Subcutaneous abdominal adipose tissue (tissue), 5 donors: Measurements from ENCODE around the gene MBLAC1.

ENCODE experiments used
- H3K27ac ChIP-seq: one replicate; pipeline ENCODE4 v1.7.0; 2013; ENCODE audit warnings: low read depth, mild to moderate bottlenecking, inconsistent platforms, low read length, moderate library complexity
- H3K27me3 ChIP-seq, 5 donors: one replicate each; pipeline ENCODE4 v1.7.0; 2013; ENCODE audit warnings: low read length in 5 of 5, inconsistent platforms in 1 of 5; ENCODE audit not compliant: control insufficient read depth in 5 of 5, insufficient read depth in 4 of 5
- H3K36me3 ChIP-seq, 5 donors: one replicate each; pipeline ENCODE4 v1.7.0; 2013; ENCODE audit warnings: low read length in 5 of 5; ENCODE audit not compliant: control insufficient read depth in 5 of 5, insufficient read depth in 5 of 5
- H3K4me1 ChIP-seq, 5 donors: one replicate each; pipeline ENCODE4 v1.7.0; 2013; ENCODE audit warnings: low read length in 5 of 5, mild to moderate bottlenecking in 3 of 5, moderate library complexity in 1 of 5; ENCODE audit not compliant: control insufficient read depth in 5 of 5, insufficient read depth in 5 of 5
- H3K4me3 ChIP-seq, 5 donors: one replicate each; pipeline ENCODE4 v1.7.0; 2013; ENCODE audit warnings: low read length in 5 of 5, low read depth in 1 of 5
- H3K9ac ChIP-seq, 5 donors: one replicate each; pipeline ENCODE4 v1.7.0; 2013; ENCODE audit warnings: low read length in 5 of 5, mild to moderate bottlenecking in 4 of 5, moderate library complexity in 3 of 5
- H3K9me3 ChIP-seq, 5 donors: one replicate each; pipeline ENCODE4 v1.7.0; 2013; ENCODE audit warnings: low read length in 5 of 5; ENCODE audit not compliant: control insufficient read depth in 5 of 5
- donor health status: healthy.
- donor health status: healthy.
- donor health status: healthy.
- donor health status: healthy.
- donor health status: healthy.

The MBLAC1 gene

GRCh38 chr7:100158229-100159098, 31.7 kb downstream of the MBLAC1 start, which contains the start of gene TRAPPC14:
Gene TRAPPC14, minus strand, starts transcription at chr7:100158723. Its CDS starts 224 bp downstream, at chr7:100158499.
- Histone ChIP-seq H3K27ac (peak within 1 kb of the TSS; percentile 72), H3K36me3 (peaks cover 0 to 34% (median 31%) of the 10 kb centered on the region in 5 donors), H3K9me3 (no peaks in the 10 kb centered on the region), H3K4me3 (peak within 1 kb of the TSS; percentile 67 to 85 (median 74)), H3K27me3 (no peaks in the 10 kb centered on the region), H3K9ac (peak within 1 kb of the TSS; percentile 63 to 91 (median 77)), H3K4me1 (peaks cover 3 to 40% (median 31%) of the 10 kb centered on the region in 5 donors)

DNA sequence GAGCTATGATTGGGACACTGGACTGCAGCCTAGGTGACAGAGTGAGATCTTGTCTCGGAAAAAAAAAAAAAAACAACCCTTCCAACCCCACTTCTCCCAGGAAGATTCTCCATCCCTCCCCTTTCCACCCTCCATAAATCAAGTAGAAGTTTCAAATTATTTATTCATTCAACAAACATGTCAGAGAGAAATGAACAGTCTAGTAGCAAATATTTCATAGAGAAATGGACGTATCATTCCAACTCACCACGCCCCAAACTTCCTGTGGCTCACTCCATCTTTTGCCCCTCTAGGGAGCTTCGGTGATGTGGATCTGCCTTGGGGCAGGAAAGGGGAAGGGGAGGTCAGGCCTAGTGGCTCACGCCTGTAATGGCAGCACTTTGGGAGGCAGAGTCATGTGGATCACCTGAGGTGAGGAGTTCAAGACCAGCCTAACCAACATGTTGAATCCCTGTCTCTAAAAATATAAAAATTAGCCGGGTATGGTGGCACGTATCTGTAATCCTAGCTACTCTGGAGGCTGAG, 32.4 kb downstream of the MBLAC1 start:
- H3K27ac ChIP-seq, result peak overlapping the region; percentile 72
- H3K4me3 ChIP-seq, result peak overlapping the region in 4 of 5 donors; percentile 73 to 85 (median 77)
- H3K9ac ChIP-seq, result peak overlapping the region in 3 of 5 donors; percentile 77 to 91 (median 87)
- H3K36me3 ChIP-seq, result peaks cover 0 to 28% (median 24%) of the 10 kb centered on the region in 5 donors
- peaks cover 3 to 35% (median 27%) of the 10 kb centered on the region in 5 donors for H3K4me1 ChIP-seq
- no peaks in the 10 kb centered on the region for H3K27me3 ChIP-seq
- no peaks in the 10 kb centered on the region for H3K9me3 ChIP-seq

- Histone ChIP-seq H3K27ac (no peak overlapping the region), H3K4me3 (no peak overlapping the region), H3K36me3 (peaks cover 0 to 19% (median 18%) of the 10 kb centered on the region in 5 donors), H3K27me3 (no peaks in the 10 kb centered on the region), H3K9me3 (no peaks in the 10 kb centered on the region), H3K4me1 (peaks cover 3 to 26% (median 20%) of the 10 kb centered on the region in 5 donors), H3K9ac (no peak overlapping the region)
Measured at GRCh38 chr7:100160067-100160466, 33.3 kb downstream of the MBLAC1 start.

DNA sequence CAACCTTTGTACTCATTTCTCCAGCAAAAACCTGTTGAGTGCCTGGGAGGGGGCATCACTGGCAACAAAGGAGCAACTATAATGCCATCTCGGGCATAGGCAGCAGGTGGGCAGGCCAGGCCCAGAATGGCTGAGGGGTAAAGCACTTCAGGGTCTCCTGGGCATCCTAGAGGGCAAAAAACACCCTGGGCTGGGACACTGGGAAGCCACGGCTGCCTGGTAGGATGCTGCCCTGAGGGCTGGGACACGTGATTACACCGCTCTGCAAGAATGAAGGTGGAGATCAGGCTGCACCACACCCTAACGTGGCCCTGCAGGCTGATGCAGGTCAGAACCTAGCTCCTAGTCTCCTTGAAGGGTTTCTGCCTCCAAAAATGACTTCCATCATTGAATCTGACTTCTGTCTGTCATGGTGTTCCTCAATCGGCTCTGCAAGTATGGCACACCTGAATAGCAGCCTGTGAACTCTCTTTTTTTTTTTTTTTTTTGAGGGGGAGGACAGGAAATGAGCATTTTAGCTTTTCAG, 36.3 kb downstream of the MBLAC1 start:
- H3K9me3 ChIP-seq, result no peaks in the 10 kb centered on the region
- no peaks in the 10 kb centered on the region for H3K36me3 ChIP-seq
- no peak overlapping the region for H3K27ac ChIP-seq
- peaks cover 0 to 18% (median 12%) of the 10 kb centered on the region in 5 donors for H3K27me3 ChIP-seq
- peaks cover 0 to 23% (median 20%) of the 10 kb centered on the region in 5 donors for H3K4me1 ChIP-seq
- no peak overlapping the region for H3K4me3 ChIP-seq
- no peak overlapping the region for H3K9ac ChIP-seq

- H3K4me1 ChIP-seq, result peaks cover 0 to 29% (median 27%) of the 10 kb centered on the region in 5 donors
- no peaks in the 10 kb centered on the region for H3K9me3 ChIP-seq
- peaks cover 0 to 18% (median 15%) of the 10 kb centered on the region in 5 donors for H3K27me3 ChIP-seq
- H3K36me3 ChIP-seq, result no peaks in the 10 kb centered on the region
- H3K27ac ChIP-seq, result no peak overlapping the region
- H3K4me3 ChIP-seq, result no peak overlapping the region
- no peak overlapping the region for H3K9ac ChIP-seq
Measured at GRCh38 chr7:100163871-100164270, 37.1 kb downstream of the MBLAC1 start.

GRCh38 chr7:100166317-100166940, 39.7 kb downstream of the MBLAC1 start:
- H3K9me3 ChIP-seq, result no peaks in the 10 kb centered on the region
- H3K9ac ChIP-seq, result no peak overlapping the region
- H3K4me1 ChIP-seq, result peaks cover 0 to 30% (median 24%) of the 10 kb centered on the region in 5 donors
- peaks cover 3 to 31% (median 20%) of the 10 kb centered on the region in 5 donors for H3K27me3 ChIP-seq
- no peaks in the 10 kb centered on the region for H3K36me3 ChIP-seq
- H3K27ac ChIP-seq, result no peak overlapping the region
- H3K4me3 ChIP-seq, result no peak overlapping the region

DNA sequence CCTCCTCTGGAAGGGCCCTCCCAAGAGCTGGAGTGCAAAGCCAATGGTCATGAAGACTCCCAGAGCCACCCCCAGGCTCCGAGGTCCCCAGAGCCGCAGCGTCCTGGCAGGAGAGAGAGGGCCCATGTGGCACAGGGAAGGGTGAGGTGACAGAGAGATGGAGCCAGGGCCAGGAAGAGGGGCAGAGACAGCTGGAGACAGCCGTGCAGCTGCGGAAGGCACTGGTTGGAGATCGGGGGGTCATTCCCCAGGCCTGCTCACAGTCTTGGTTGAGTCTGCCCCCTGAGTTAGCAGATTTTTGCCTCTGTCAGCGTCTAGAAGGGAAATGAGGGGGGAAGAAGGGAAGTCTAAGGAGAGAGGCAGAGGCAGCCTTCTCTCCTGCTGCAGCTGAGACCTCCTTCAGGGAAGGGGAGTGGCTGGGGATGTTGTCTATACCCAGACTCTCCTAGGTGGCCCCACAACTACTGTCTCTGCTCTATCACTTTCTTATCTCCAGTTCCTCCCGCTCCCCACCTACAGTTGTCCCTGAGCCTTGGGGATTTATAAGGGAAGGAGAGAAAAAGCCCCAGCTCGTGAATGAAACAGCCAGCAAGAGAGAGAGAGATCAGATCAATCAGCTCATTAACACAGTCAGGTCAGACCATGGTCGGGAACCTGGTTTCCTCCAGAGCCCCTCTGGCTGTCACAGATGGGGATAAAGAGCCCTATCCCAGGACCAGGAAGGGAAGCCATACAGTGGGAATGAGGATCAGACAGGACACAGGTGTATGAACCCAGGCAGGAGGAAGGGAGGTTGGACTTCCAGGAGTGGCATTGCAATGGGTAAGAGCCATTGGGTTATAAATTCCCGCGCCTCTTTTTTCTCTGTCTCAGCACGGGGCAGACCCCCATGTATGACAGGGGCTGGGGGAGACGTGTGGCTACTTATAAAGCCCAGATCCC, 40.5 kb downstream of the MBLAC1 start:
- no peaks in the 10 kb centered on the region for H3K36me3 ChIP-seq
- peak overlapping the region in 1 of 5 donors; percentile 52 for H3K9ac ChIP-seq
- H3K9me3 ChIP-seq, result no peaks in the 10 kb centered on the region
- H3K27ac ChIP-seq, result no peak overlapping the region
- peaks cover 9 to 37% (median 26%) of the 10 kb centered on the region in 5 donors for H3K27me3 ChIP-seq
- H3K4me1 ChIP-seq, result peaks cover 0 to 34% (median 24%) of the 10 kb centered on the region in 5 donors
- peak overlapping the region; percentile 23 to 78 (median 69) for H3K4me3 ChIP-seq

DNA sequence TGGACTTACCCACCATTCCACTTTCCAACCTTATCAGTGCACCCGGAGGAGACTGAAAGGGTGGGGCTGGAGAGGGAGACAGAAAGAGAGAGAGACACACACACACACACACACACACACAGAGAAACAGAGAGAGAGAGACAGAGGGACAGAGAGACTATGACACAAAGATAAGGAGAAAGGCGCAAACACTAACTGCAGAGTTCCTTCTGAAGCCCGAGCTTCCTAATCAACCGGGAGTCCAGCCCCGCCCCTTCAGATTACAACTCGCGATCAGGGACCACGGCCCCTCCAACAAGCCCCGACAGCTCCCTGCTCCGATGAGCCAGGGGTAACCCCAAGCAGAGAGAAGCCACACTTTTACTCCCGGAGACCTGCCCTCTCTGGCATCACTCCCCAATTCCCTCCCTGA, 41.2 kb downstream of the MBLAC1 start:
- H3K9me3 ChIP-seq, result no peaks in the 10 kb centered on the region
- H3K27me3 ChIP-seq, result peaks cover 9 to 37% (median 26%) of the 10 kb centered on the region in 5 donors
- H3K4me1 ChIP-seq, result peaks cover 0 to 34% (median 24%) of the 10 kb centered on the region in 5 donors
- peak overlapping the region; percentile 8 to 70 (median 50) for H3K9ac ChIP-seq
- H3K27ac ChIP-seq, result no peak overlapping the region
- H3K4me3 ChIP-seq, result peak overlapping the region; percentile 57 to 78 (median 69)
- no peaks in the 10 kb centered on the region for H3K36me3 ChIP-seq
